Activated CD8-positive, alpha-beta memory T cell treated with anti-CD3 and anti-CD28 coated beads, Interleukin-2, amount 50 U/mL, for 1 hour (primary cell): ENCODE data around the gene XPC.

ENCODE experiments used
- DNase-seq: peaks from one replicate; pipeline ENCODE4 v3.0.0-alpha.2; 2020; ENCODE audit errors: extremely low read depth

Gene XPC

DNA sequence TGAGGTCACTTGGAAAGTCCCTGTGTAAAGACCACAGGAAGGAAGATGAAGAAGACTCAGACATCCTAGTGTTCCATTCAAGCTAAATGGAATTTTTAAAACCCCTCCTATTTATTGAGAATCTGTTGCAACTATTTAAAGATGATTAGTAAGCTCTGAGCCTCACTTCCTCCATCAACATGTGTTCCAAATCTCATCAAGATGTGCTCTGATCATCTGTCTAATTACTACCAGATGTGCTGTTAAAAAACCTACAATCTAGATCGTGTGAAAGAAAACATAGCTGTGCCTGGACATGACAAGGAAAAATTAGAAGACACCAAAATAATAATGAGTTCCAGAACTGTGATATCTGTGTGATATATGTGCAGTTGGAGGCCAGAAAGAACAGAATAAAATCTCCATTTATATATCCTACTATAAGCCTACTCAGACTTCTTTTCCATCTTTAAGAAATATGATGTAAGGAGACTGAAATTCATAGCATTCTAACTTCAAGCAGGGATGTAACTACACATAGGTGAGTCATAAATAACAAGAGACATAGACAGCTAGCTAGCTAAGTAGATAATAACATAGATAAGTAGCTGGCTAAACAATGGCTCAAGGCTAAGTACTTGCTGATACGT is 7.8 kb downstream of the XPC start:
- no peak for DNase-seq

DNA sequence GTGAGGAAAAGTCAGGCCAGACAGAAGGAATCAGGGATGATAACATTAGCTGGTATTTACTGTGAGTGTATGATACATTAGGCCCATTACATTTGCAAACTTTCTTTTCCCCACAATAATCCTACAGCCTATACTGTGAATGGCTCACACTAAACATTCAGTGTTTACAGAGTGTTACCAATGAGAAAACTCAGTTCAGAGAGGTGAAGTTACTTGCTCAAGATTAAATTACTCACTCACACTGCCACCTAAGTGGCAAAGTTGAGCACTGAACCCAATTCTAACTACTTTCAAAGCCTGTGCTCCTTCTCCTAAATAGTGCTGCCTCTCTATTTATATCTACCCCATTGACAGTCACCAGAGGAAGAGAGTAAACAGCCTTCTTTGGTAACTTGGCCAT is 8.5 kb downstream of the XPC start:
- no peak for DNase-seq

DNA sequence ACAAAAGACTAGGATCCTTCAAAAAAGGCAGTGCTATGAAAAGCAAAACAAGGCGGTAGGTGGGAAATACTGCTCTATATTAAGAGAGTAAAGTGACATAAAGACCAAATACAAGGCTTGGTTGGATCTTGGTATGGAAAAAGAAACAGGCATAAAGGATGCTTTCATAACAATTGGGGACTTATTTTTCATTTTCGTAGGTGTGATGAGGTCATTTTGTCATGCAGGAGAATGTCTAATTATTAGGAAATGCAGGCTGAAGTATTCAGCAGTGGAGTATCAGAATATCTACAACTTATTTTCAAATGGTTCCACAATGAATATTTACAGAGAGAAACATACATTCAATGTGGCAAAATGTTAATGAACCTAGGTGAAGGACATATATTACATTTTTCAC is 9.0 kb downstream of the XPC start:
- no peak for DNase-seq

DNA sequence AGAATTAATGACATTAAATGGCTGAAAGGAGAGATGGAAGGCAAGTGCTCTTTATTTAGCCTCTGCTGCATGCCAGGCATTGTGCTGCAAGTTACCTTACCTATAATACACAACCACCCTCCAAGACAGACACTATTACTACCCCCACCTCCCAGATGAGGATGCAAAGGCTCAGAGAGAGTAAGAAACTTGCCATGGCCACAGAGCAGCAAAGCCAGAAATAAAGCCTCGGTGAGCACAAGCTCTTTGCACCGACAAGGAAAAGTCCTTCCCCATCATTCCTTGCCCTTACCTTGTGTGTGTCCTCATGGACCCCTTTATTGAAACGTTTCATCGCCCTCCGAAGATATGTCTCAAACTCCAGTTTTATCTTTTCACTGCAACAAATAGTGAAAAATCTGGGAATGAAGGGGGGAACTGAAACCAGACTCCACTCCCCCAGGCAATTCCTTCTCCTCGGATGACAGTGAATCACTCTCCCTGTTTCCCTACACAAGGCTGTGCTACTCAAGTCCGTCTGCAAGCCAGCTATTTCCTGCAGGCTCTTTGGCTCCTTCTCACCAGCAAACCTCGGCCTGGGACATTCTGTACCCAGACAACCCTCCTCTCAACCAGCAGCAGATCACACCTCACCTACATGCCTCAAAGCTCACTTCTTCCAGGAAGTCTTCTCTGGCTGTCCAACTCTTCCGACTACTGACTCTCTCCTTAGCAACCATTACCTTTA is 11.4 kb downstream of the XPC start:
- DNase-seq: no peak

DNA sequence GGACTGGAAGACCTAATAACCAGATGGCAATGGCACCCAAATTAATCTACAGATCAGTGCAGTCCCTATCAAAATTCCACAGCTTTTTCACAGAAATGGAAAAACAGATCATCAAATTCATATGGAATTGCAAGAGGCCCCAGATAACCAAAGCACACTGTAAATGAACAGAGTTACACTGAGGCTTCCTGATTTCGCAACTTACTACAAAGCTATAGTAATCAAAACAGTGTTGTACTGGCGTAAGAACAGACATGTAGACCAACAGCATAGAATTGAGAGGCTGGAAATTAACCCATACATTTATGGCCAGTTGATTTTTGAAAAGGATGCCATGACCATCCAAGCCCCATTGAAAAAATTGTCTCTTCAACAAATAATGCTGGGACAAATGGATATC is 16.2 kb downstream of the XPC start:
- DNase-seq: no peak

DNA sequence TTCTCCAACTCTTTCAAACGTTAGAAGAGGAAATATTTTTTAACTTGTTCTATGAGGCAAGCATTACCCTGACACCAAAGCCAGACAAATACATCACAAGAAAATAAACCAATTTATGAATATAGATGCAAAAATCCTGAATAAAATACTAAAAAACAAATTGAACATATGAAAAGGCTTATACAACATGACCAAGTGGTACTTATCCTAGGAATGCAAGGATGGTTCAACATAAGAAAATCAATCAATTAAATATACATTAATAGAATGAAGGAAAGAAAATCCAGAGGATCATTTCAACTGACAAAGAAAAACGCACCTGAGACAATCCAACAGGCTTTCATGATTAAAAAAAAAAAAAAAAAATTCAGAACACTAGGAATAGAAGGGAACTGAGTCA is 17.1 kb downstream of the XPC start:
- no peak for DNase-seq

DNA sequence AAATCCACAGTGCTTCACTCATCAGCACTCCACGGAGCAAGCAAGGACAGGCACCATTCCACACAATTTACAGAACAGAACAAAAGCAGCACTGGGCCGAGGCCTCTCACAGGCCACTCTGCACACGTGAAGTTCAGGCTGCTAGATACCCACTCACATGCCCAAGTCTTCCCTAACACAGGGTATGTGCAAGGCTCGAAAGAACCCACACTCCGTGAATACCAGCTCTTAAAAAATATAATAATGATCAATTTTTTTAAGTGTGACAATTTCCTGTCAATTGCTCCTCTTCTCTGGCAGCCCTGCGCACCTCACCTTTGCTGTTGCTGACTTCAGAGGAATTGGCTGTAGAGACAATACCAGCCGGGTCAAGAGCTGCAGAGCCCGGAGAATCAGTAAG is 19.0 kb downstream of the XPC start:
- no peak for DNase-seq

DNA sequence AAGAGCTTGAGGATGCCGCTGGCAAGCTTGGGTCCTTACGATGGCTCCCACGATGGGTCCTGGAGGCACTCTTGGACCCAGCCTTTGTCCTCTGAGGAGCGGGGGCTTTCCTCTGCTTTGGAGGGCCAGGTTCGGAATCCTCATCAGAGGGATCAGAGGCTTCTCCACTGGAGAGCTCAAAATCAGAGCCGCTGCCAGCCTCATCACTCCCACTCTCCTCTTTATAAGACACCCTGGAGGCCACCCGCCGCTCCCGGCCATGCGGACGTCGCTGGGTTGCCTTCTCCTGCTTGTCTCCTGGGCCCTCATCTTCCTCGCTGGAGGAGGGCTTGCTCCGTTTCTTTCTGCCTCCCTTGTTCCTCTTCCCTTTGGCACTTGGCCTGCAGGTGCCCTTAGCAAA is 20.0 kb downstream of the XPC start:
- no peak for DNase-seq

DNA sequence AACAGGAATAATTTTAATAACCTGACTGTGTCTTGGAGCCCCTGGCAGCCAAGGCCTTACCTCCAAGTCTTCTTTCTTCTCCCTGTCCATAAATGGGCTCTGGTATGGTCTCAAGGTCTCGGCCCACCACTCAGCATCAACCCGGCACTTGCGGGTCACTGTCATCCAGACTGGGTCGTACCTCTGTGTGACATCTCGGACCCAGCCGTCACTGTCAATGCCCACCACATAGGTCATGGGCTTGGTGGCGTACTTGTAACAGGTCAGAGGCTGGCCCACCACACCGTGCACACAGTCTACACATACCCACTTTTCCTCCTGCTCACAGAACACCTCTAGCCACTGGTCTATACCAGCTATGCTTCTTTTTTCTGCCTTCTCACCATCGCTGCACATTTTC is 20.4 kb downstream of the XPC start:
- no peak for DNase-seq

DNA sequence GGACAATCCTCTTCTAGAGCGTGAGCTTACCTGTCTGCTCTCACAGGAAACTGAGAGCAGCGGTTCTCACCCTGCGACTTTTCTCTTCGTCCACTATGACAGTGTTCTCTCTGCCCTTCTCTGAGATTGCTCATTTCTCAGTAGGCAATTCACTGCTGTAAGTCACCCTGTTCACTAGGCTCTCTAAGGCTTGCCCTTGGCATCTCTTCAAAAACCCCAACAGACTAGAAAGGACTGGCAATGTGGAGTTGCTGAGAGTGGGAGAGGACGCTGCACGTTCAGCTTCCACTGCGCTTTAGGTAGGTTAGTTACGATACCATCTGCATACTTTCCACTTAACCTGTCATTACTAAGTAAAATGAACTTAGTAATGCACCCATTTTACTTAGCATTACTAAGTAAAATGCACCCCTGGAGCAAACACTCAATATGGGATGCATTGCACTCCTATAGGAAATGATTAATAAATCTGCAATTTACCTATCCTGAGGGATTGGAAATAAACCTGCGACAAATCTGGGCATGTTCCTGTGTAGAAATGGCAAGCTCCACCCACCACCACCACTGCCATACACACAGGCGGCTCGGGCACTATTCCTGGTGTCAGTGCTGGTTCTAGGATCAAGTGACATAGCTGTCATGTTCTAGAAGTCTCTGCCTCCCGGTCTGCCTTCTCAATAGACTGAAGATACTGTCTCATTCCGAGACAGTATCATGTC is 21.4 kb downstream of the XPC start:
- DNase-seq: no peak

DNA sequence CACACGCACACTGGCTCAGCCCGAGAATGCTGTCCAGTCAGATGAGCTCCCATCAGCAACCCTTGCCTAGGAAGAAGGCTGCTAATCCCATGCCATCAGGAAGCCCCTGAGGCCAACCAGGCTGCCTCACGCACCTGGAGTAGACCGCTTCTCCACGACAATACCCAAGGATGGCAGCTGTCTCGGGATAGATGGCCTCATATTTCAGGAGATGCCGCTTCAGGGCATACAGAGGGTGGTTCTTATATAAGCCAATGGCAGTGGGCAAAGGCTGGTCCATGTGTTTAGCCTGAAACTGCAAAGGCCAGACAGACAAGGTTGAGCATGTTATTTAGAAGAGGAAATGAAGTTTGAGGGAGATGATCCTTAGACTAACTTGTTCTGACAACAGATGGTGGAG is 22.2 kb downstream of the XPC start:
- DNase-seq: no peak

DNA sequence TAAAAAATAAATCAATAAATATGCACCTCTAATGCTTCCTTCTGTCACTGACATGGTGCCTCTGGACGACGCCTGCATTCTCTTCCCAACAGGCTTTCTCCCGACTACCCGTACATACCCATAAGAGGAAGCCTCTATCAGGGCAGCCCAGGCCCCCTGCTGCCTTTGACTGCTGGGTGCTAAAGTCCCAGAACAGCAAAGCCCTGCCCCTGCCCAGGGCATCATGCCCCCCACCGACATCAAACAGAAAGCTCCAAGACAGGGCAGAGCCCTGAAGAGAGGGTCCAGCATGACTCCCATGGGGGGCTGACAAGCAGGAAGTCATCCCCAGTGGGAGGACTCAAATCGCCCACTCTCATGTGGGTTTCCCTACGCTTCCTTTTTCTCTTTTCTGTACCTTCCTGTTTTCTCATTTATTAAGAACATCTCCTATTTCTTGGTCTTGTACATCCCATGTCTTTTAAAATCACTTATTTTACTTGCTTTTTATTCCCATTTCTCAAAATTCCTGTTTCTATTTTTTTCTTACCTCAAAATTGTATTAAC is 23.4 kb downstream of the XPC start:
- DNase-seq: no peak

DNA sequence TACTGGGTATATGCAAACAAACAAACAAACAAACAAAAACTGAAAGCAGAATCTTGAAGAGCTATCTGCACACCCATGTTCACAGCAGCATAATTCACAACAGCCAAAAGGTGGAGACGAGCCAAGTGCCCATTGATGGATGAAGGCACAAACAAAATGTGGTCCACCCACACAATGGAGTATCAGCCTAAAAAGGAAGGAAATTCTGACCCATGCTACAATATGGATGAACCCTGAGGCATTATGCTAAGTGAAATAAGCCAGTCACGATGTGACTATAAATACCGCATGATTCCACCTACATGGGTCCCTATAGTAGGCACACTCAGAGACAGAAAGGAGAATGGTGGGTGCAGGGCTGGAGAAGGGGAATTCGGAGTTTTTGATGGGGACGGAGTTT is 24.1 kb downstream of the XPC start:
- no peak for DNase-seq

DNA sequence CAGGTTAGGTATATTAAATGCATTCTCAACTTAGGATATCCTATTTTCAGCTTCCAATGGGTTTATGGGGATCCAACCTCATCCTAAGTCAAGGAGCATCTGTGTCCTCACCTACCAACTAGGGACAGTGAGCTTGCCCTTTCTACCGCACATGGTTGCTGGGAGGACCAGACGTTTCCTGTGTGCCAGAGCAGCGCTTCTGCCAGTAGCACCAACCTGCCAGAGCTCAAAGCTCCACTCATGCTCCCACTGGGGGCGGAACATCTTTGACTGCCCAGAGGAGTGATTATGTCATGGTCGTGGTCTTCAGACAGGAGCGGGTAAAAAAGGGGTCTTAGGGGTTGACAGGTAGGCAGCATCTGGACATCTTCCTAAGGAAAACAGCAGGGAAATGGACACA is 24.7 kb downstream of the XPC start:
- no peak for DNase-seq

DNA sequence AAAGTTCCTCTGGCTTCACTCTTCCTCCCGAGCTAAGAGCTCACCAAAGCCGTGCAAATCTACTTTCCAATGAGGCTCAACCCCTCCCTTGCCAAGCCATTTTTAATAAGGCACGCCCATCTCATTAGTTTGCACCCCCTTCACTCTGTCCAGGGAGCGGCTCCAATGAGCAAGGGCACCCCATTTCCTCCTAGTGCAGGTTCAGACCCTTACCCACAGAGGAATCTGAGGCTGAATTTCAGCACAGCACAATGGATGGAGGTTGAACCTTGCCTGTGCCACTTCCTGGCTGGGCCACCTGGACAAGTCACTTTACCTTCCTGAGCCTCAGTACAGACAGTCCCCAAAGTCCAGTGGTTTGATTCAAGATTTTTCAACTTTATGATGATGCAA is 25.4 kb downstream of the XPC start:
- no peak for DNase-seq

DNA sequence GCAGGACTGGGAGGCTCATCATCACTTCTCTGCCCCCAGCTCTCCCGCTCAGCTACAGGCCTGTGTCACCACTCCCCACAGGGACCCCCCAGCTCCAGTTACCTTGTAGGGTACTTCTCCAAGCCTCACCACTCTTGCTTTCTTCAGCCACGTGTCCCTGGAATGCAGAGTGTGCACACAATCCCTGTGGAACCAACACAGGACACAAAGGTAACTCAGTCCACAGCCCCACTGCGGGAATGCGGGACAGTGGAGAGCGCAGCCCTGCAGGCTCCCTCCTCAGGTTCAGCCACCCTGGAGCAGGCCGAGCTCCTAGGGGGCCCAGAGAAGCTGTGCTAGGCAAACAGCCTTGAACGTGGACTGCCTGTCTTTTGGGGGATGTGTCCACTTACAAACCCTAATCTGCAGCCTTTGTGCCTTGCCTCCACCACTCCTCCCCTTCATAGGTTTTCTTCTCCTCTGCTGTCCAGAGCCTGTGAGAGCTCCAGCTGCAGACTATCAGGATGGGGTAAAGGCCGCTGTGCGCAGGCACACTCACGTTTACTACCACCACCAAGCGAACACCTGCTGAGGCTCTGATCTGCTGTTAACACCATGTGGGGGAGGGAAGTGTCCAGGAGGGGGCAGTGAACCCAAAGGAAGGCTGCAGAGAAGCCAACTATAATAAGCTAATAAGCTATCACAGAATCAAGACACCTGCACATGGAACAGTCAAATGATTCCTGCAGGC is 26.0 kb downstream of the XPC start:
- DNase-seq: no peak

DNA sequence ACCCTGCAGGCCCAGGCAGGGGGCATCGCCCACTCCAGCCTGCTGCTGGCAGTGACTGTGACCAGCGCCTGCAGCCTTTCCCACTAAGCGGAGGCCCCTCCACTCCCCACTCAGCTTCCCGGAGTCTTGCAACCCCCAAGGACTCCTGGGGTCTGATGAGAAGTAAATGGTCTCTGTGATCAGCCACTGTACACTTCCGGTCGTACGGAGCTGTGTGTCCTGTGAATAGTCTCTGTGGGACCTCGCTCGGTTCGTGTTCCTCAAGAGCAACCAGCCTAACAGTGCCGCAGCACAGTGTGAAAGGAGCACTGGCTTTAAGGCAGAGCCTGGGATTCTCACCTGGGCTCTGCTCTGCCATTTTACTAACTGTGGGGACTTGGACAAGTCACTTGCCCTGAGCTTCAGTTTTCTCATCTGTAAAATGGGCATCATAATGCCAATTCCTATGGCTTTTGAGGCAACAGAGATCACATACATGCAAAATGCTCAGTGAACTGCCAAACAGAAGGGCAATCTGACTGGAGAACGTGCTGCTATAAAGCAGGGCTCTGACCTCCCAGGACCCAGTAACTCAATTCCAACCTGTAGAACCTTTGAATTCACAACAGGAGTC is 26.8 kb downstream of the XPC start:
- DNase-seq: no peak

DNA sequence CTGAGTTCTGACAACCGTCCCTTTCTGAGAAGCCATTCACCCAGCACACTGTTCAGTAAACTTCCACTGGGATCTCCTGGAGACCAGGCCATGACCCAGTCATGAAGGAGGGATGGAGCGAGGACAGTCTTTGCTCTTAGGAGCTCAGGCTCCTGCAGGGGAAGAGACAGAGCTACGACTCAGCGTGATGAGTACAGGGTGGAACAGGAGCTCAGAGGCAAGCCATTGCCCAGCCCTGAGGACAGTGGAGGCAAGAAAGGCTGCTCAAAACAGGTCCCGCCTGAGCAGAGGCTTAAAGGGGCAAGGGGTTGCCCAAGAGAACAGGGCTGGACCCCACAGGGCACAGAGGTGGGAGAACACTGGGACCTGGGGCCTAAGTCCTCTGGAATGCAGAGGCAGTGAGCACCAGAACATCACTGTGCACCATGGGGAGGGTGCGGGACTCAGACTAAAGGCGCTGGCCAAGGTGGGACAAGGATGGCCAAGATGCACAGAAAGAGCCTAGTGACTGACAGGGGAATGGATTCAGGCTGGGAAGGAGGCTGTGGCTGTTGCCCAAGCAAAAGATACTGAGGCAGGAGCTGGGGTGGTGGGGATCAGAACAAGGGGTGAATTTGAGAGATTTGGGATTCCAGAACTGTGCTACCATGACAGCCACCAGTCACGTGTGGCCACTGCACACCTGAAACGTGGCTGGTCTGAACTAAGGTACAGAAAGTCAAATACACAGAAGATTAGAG is 27.7 kb downstream of the XPC start:
- no peak for DNase-seq

DNA sequence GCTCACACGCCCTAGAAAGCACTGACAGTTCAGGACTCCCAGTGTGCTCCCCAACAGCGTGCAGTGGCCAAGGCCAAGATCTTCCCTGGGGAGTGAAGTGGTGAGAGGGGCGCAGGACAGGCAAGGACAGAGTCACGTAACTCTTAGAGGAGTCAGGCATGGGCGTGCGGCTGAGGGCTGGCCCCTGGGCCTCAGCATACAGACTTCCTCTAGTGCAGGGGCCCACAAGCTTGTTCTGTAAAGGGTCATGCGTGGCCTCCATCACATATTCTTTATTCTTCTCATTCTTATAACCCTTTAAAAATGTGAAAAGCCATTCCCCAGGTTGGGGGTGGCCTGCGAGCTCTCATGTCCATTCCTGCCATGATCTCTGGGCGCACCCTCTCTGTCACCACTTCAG is 28.3 kb downstream of the XPC start:
- no peak for DNase-seq

DNA sequence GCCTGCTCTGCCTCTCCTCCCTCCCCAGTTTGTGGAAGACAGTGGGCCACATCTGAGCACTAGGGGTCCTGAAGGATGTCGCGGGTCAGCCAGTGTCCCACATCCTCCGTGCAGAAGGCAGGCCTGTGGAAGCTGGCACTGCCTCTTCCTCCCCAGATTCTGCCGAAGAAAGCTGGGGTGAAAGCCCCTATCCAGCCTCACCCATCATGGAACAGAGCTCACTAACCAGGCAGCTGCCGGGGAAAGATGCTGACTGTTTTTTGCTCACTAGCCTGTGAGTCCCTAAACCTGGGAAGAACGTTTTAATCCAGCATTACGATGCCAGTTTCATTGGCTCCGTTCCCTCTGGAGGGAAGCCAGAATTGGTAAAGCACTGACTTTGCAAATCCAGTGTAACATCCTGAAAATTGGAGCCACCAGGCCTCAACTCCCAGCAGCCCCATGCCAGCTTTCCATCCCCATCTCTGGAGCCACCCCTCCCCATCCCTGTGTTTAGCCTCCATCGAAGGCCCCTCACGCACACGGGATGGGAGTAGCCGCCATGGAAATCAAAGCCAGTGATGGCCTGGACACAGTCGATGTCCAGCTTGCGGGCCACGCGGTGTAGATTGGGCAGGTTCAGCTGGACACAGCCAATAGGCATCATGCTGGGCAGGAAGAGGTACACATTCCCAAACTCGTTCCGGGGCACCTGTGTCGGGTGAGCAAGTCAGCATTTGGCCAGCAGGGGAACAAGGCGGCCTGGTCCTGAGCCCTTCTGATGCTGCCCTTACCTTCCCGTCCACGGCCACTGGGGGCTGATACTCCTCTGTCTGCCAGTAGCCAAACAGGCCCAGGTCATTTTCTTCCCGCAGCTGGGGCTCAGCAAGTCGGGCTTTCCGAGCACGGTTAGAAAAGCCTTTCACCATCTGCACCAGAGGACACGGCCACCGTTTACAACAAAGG is 30.1 kb downstream of the XPC start:
- DNase-seq: no peak
